GM19324 (cell line): ENCODE results near the gene MOSMO.

ENCODE experiments used
- ATAC-seq: cut with Tn5 transposase; IDR thresholded peaks from one replicate; pipeline ENCODE4 v1.9.1; 2021; ENCODE audit warnings: mild to moderate bottlenecking, moderate library complexity; ENCODE audit not compliant: unreplicated experiment, low FRiP score

Gene MOSMO

GRCh38 chr16:22007509-22008214 lies at the start of gene MOSMO:
Gene MOSMO (plus strand): TSS chr16:22008111. CDS start chr16:22008302, 191 bp downstream.
- ATAC-seq, result peak; percentile 50

- no peak for ATAC-seq
Observed at GRCh38 chr16:21959050-21959449, 48.9 kb upstream of the MOSMO start.

- no peak for ATAC-seq
Observed at GRCh38 chr16:21962475-21962874, 45.4 kb upstream of the MOSMO start.

GRCh38 chr16:21963887-21964286 lies 44.0 kb upstream of the MOSMO start:
- no peak for ATAC-seq

GRCh38 chr16:21964353-21964752 lies 43.6 kb upstream of the MOSMO start:
- ATAC-seq, result no peak

DNA sequence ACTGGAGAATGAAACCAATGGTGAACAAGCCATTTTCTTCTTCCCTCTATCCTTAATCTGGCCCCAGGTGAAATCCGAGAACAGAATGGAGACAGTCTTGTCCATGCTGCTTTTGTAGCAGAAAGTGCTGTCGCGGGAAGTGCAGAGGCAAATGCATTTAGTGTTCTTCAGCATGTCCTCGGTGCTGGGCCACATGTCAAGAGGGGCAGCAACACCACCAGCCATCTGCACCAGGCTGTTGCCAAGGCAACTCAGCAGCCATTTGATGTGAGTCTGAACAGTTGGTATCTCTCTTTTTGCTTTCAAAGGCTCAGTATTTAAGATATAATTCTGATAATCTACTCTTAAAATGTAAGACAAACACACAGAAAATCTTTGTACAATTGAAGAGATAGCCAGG lies 36.1 kb upstream of the MOSMO start:
- ATAC-seq, result no peak

- no peak for ATAC-seq
Observed at GRCh38 chr16:21973945-21974344, 34.0 kb upstream of the MOSMO start.

GRCh38 chr16:21980032-21980431 lies 27.9 kb upstream of the MOSMO start:
- ATAC-seq, result no peak

DNA sequence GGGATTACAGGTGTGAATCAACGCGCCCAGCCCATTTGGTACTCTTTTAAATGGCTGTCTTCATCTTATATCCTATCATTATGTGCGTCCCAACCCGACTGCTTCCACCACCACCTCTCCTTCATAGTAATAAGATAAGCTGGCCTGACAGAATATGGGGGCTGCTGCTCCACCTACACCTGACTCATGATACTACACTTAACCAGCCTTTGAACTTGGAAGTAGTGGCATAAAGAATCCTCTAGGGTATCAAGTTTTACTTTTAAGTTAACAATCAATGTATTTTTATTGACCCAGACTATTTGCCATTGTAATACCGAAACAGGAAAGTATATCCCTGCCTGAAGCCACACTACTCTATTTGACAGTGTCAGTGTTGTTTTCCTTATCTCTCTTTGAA lies 25.8 kb upstream of the MOSMO start:
- ATAC-seq, result no peak

GRCh38 chr16:21984062-21984461 lies 23.8 kb upstream of the MOSMO start:
- ATAC-seq, result no peak

- no peak for ATAC-seq
Observed at GRCh38 chr16:21985524-21985923, 22.4 kb upstream of the MOSMO start.

GRCh38 chr16:21986692-21987246 lies 21.1 kb upstream of the MOSMO start:
- ATAC-seq, result no peak

- ATAC-seq, result no peak
Observed at GRCh38 chr16:21987498-21987897, 20.4 kb upstream of the MOSMO start.

GRCh38 chr16:21989133-21989532 lies 18.8 kb upstream of the MOSMO start:
- ATAC-seq, result no peak

- ATAC-seq, result no peak
Observed at GRCh38 chr16:21989751-21990150, 18.2 kb upstream of the MOSMO start.

DNA sequence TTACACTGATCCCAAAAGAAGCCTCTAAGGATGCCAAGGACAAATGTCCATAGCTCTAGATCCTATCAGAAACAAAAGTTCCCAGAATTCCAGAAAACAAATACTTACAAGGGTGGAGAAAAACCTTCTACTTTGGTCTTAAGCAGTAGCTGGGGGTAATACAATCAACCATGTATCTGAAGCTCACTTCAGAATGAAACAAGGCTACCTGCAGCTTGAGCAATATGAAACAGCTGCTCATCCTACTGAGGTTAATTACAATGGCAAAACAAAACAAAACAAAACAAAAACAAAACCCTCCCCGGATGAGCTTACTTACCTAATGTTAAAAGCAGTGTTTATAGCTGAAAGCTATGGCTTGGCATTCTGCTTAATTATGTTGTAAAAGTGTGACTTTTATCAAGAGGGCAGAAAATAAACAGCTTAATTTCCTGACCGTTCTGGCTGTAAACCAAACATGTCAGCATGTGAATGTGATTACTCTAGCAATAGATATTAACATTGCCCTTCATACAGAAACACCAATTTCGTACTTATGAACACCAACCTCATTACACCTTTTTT lies 17.4 kb upstream of the MOSMO start:
- ATAC-seq, result no peak

DNA sequence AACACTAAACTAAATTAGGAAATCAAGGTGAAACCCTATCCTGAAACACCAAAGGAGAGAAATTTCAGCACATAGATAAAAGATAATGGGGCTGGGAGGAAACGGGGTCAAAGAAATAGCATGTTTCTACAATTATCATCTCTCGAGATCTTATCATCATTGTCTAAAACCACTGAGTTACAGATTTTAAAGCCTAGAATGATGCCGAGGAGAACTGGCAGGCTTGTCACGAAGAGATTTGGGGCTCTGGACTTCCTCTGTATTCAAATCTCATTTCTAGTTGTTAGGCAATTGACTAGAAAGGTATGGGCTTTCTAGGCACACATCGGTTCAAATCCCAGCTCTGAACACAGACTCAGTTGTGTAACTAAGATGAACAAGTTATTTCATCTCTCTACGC lies 16.3 kb upstream of the MOSMO start:
- no peak for ATAC-seq

DNA sequence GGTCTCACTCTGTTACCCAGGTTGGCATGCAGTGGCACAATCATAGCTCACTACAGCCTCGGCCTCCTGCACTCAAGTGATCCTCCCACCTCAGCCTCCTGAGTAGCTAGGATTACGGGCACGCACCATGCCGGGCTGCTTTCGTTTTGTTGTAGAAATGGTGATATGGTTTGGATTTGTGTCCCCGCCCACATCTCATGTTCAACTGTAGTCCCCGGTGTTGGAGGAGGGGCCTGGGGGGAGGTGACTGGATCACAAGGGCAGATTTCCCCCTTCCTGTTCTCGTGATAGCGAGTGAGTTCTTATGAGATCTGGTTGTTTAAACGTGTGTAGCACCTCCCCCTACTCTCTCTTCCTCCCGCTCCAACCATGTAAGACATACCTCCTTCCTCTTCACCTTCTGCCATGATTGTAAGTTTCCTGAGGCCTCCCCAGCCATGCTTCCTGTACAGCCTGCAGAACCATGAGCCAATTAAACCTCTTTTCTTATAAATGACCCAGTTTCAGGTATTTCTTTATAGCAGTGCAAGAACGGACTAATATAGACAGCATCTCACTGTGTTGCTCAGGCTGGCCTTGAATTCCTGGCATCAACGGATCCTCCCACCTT lies 12.9 kb upstream of the MOSMO start:
- ATAC-seq, result no peak

DNA sequence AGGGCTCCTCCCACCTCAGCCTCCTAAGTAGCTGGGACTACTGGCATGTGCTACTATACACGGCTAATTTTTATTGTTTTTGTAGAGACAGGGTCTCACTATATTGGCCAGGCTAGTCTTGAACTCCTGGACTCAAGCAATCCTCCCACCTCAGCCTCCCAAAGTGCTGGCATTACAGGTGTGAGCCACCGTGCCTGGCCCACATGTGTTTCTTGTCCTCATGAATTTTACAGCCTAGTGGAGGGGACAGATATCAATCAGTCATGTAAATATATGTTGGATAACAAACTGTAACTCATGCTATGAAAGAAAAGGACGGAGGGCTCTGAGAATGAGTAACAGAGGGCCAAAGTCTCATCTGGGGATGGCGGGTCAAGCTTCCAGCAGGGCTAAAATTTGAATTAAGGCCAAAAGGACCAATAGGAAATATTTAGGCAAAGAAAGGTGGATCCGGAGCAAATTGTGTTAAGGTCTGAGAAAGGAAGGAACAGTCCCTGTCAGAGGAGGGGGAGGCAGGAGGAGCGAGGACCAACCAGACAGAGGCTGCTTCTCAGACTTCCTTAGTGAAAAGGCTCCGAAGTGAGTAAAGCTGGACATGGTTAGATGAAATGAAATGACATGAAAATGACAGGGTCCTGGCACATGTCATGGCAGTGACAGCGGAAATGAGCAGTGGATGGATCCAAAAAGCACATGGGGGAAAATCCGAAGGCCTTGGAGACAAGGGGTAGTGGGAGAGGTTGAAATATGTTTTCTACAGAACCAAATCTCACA lies 10.8 kb upstream of the MOSMO start:
- no peak for ATAC-seq

- ATAC-seq, result no peak
Observed at GRCh38 chr16:21997697-21998480, 10.0 kb upstream of the MOSMO start.
